OCI-LY1 (cell line): ENCODE measurements around the gene LSS.

ENCODE experiments used
- H2AFZ ChIP-seq: fragments of 200-600 bp; sonication (generic), shearing (Covaris generic); 2 replicates; pipeline ENCODE4 v1.6.0; 2014; ENCODE audit warnings: antibody characterized with exemption, mild to moderate bottlenecking, low read length
- H3F3A ChIP-seq: fragments of 200-600 bp; sonication (generic), shearing (Covaris generic); 2 replicates; pipeline ENCODE4 v1.6.0; 2014; ENCODE audit warnings: mild to moderate bottlenecking, antibody characterized with exemption, low read length, moderate library complexity; ENCODE audit not compliant: insufficient read depth
- H3K27ac ChIP-seq: fragments of 200-600 bp; sonication (generic); 2 replicates; pipeline ENCODE4 v1.5.1; 2014; ENCODE audit warnings: low read length, mixed run types, mild to moderate bottlenecking, low read depth; ENCODE audit not compliant: poor library complexity, severe bottlenecking
- H3K27me3 ChIP-seq: fragments of 200-600 bp; sonication (generic); 2 replicates; pipeline ENCODE4 v1.6.0; 2014; ENCODE audit warnings: antibody characterized with exemption, mild to moderate bottlenecking, low read length, moderate library complexity; ENCODE audit not compliant: insufficient read depth
- H3K36me3 ChIP-seq: fragments of 200-600 bp; sonication (generic); 2 replicates; pipeline ENCODE4 v1.6.1; 2014; ENCODE audit warnings: mild to moderate bottlenecking, antibody characterized with exemption, low read length, moderate library complexity, mixed read lengths; ENCODE audit not compliant: insufficient read depth
- H3K4me1 ChIP-seq: fragments of 200-600 bp; sonication (generic); 2 replicates; pipeline ENCODE4 v1.5.1; 2014; ENCODE audit warnings: mild to moderate bottlenecking, low read length, moderate library complexity; ENCODE audit not compliant: insufficient read depth, severe bottlenecking
- H3K4me2 ChIP-seq: fragments of 200-600 bp; sonication (generic), shearing (Covaris generic); 2 replicates; pipeline ENCODE4 v1.6.1; 2014; ENCODE audit warnings: low read length
- H3K4me3 ChIP-seq: fragments of 200-600 bp; sonication (generic); 2 replicates; pipeline ENCODE4 v1.5.1; 2014; ENCODE audit warnings: low read length, low read depth, mild to moderate bottlenecking, mixed read lengths; ENCODE audit not compliant: poor library complexity, severe bottlenecking
- H3K79me2 ChIP-seq: fragments of 200-600 bp; shearing (Covaris generic); 2 replicates; pipeline ENCODE4 v1.6.1; 2016; ENCODE audit warnings: mixed run types, low read length, mixed read lengths; ENCODE audit not compliant: insufficient read depth
- H3K9ac ChIP-seq: fragments of 200-600 bp; sonication (generic), shearing (Covaris generic); 2 replicates; pipeline ENCODE4 v1.6.1; 2014; ENCODE audit warnings: mild to moderate bottlenecking, low read length, mixed read lengths
- H3K9me2 ChIP-seq: fragments of 200-600 bp; sonication (generic), shearing (Covaris generic); 2 replicates; pipeline ENCODE4 v1.6.1; 2014; ENCODE audit warnings: low read depth, mild to moderate bottlenecking, low read length, mixed read lengths
- H3K9me3 ChIP-seq: fragments of 200-600 bp; shearing (Covaris generic); 2 replicates; pipeline ENCODE4 v1.6.1; 2014; ENCODE audit warnings: low read length, mixed read lengths
- H4K20me1 ChIP-seq: fragments of 200-600 bp; sonication (generic), shearing (Covaris generic); 2 replicates; pipeline ENCODE4 v1.6.0; 2016; ENCODE audit warnings: mild to moderate bottlenecking, low read length; ENCODE audit not compliant: insufficient read depth
- CTCF ChIP-seq: fragments of 200-600 bp; sonication (generic), shearing (Covaris generic); IDR thresholded peaks from 2 replicates; pipeline ENCODE4 v1.5.1; 2017; ENCODE audit warnings: mild to moderate bottlenecking, antibody characterized with exemption, low read length, moderate library complexity, mixed read lengths
- EZH2 ChIP-seq: fragments of 200-600 bp; sonication (generic), shearing (Covaris generic); IDR thresholded peaks from 2 replicates; pipeline ENCODE4 v1.8.0; 2017; ENCODE audit warnings: borderline replicate concordance, mixed run types, mild to moderate bottlenecking, antibody characterized with exemption, low read length, moderate library complexity, mixed read lengths

The LSS gene

DNA sequence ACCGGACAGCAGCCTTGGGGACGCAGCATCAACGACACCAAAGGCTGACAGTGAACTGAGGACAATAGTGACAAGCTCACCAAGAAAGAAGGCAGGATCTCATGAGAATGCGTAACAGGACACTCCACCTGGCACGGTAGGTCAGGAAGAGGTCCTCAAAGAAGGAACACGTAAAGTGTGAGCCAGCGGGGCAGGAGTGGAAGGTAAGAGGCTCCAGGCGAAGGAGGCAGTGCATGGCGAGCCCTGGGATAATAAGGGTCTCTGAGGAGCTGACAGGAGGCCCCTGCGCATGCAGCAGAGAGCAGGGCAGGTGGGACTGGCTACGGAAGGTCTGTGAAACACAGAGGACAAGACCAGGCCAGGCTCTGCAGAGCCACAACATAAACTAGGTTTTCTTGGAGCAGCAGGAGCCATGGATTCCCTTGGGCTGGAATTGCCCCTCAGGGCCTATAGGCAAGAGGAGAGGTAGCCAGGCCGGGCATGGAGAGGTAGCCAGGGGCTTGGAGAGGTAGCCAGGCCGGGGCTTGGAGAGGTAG is 8.2 kb downstream of the LSS start:
- no peak for TF ChIP-seq CTCF
- no peak for TF ChIP-seq EZH2
- Histone ChIP-seq H3F3A (no peaks in the 10 kb centered on the region), H2AFZ (no peak overlapping the region), H3K9me3 (no peaks in the 10 kb centered on the region), H3K27me3 (no peaks in the 10 kb centered on the region), H3K36me3 (peaks cover 59% of the 10 kb centered on the region), H4K20me1 (no peaks in the 10 kb centered on the region), H3K9me2 (no peaks in the 10 kb centered on the region), H3K4me2 (no peak overlapping the region), H3K27ac (no peak overlapping the region), H3K9ac (no peak overlapping the region), H3K4me1 (peaks cover 4% of the 10 kb centered on the region), H3K4me3 (no peak overlapping the region), H3K79me2 (peaks cover 4% of the 10 kb centered on the region; the same call in 1 of the 2 replicates)

- Histone ChIP-seq H3F3A (no peaks in the 10 kb centered on the region), H4K20me1 (no peaks in the 10 kb centered on the region), H3K4me3 (no peak overlapping the region), H3K4me1 (no peaks in the 10 kb centered on the region), H3K27ac (no peak overlapping the region), H3K9me3 (no peaks in the 10 kb centered on the region), H3K27me3 (no peaks in the 10 kb centered on the region), H2AFZ (no peak overlapping the region), H3K9ac (no peak overlapping the region), H3K79me2 (peaks cover 4% of the 10 kb centered on the region; the same call in 1 of the 2 replicates), H3K9me2 (no peaks in the 10 kb centered on the region), H3K36me3 (peaks cover 62% of the 10 kb centered on the region), H3K4me2 (no peak overlapping the region)
- TF ChIP-seq EZH2 (no peak), CTCF (no peak)
Observed at GRCh38 chr21:46219591-46220239, 8.9 kb downstream of the LSS start.

DNA sequence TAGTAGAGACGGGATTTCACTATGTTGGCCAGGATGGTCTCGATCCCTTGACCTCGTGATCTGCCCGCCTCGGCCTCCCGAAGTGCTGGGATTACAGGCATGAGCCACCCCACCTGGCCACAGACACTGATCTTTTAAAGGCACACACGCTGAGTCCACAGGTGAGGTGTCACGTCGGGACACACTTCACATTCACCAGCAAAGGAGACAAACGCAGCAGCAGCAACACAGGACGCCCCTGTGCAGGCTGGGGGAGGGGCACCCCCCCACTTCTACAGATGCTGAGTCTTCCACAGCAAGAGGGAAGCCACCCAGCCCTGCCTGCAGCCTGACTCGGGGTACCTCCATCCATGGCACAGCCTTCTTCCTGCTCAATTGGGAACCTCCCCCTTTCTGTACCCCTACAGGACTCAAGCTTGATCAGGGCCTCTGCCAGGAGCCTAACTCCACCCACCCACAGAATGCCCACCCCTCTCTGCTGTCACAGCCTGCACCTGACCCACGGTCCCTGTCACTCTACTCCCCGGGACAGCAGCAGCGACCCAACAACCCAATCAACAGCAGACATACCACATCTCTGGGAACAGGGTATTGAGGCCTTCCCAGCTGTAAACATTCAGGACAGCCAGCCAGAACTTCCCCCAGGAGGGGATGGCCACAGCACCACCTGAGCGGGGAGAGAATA is 9.5 kb downstream of the LSS start:
- Histone ChIP-seq H3K4me3 (no peak overlapping the region), H3K36me3 (peaks cover 68% of the 10 kb centered on the region), H3K79me2 (no peaks in the 10 kb centered on the region; the same call in 1 of the 2 replicates), H3F3A (no peaks in the 10 kb centered on the region), H3K27me3 (no peaks in the 10 kb centered on the region), H3K9me2 (no peaks in the 10 kb centered on the region), H3K4me2 (no peak overlapping the region), H3K27ac (no peak overlapping the region), H3K9me3 (no peaks in the 10 kb centered on the region), H4K20me1 (no peaks in the 10 kb centered on the region), H3K4me1 (no peaks in the 10 kb centered on the region), H3K9ac (no peak overlapping the region), H2AFZ (no peak overlapping the region)
- TF ChIP-seq EZH2: no peak
- no peak for TF ChIP-seq CTCF
